ENCODE measurements around the gene BNC2.

The BNC2 gene

DNA sequence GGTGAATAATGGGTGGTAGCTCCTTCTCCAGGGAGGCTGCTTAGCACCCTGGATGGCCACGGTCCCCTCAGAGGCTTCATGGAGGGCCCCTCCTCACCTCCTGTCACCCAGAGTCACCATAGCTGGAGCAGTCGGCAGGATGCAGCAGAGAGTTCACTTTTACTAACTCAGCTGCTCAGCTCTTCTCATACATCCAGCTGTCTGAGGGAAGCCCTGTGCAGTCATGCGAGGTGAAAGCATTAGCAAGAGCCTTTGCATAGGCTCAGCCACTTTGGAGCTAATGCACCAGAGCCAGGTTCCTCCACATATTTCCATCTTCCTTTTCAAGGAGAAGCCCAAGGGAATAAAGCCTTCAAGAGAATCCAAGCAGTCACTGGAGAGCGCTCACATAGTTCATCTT, 499.2 kb downstream of the BNC2 start:
- no peak for DNase-seq

- DNase-seq: no peak
Observed at GRCh38 chr9:16370647-16371046, 499.8 kb downstream of the BNC2 start.

DNA sequence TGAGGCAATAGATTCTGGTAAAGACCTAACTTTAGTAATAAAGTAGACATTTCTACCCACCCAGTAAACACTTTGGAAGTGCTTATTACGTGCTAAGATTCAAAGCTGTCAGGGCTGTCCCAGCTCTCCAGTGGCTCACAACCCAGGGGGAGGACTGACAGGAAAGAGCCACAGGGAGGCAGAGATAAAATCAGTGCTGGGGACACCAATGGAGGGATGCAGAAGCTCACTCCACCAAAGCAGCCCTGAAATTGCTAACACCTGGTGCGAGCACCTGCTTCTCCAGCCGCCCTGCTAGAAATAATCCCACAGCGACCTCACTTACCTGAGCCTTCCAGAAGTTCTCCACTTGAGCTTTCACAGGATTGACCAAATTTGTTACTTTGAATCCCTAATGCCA, 501.0 kb downstream of the BNC2 start:
- DNase-seq: no peak

GRCh38 chr9:16368237-16369087, 502.0 kb downstream of the BNC2 start:
- DNase-seq: no peak

- no peak for DNase-seq
Observed at GRCh38 chr9:16367605-16368231, 502.8 kb downstream of the BNC2 start.

GRCh38 chr9:16364347-16364746, 506.1 kb downstream of the BNC2 start:
- no peak for DNase-seq

DNA sequence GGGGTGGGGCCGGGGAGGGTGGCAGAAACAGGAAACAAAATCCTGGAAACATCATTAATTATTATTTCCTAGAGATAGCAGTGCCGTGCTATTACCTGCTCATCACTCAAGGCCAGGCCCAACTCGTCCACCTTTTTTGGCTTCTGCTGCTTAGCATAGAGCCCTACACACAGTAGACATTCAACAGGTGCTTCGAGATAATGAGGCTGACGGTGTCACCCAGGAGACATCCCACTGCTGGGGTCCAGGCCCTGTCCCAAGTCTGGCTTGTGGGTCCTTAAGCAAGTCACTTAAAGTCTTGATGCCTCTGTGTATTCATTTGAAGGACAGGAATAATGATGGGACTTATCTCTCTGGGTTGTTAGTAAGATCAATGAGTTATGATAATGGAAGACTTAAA, 506.6 kb downstream of the BNC2 start:
- no peak for DNase-seq

DNA sequence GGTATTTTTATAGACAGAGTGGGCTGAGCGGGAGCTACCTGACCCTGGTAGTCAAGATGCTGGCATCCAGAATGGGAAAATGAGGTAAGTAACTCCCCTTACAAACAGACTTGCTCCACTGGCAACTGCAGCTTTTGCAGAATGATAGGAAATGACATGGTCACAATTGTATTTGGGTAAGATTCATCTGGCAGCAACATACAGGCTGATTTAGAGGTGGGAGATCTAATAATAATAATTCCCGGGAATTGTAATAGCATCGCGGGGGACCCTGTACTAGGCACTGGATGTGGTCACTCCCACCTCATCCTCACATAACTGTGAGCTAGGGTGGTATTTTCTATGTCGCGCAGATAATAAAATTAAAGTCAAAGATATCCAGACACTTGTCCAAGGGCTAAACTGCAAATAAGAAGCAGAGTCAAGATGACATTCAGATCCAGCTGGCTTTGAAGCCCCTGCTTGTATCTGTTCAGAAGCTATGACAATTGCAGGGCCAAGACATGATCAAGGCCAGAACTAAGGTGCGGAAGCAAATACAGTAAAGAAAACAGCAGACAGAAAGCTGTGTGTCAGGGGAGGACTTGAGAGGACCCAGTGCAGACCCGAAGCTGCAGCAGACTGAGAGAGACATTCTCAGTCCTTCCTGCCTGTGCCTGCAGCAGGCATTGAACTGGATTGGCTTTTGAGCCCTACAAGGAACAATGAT, 507.2 kb downstream of the BNC2 start:
- no peak for DNase-seq

- no peak for DNase-seq
Observed at GRCh38 chr9:16361939-16362338, 508.5 kb downstream of the BNC2 start.

DNA sequence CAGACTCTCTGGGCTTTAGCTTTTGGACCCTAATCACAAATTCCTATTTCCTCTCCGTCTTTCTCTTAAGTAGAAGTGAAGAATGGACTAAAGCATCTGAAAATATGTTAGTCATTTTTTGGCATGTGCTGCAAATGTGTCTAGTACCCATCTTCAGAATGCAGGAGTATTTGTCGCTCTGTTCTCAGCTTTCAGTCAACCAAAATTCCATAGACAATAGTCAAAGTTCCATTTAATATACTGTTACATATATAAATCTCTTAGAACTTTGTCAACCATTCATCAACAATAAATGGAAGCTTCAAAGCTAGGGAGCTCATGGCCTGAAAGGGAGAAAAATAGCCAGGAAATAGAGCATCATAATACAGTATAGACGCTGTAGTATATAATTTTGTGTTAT, 509.4 kb downstream of the BNC2 start:
- DNase-seq: no peak

DNA sequence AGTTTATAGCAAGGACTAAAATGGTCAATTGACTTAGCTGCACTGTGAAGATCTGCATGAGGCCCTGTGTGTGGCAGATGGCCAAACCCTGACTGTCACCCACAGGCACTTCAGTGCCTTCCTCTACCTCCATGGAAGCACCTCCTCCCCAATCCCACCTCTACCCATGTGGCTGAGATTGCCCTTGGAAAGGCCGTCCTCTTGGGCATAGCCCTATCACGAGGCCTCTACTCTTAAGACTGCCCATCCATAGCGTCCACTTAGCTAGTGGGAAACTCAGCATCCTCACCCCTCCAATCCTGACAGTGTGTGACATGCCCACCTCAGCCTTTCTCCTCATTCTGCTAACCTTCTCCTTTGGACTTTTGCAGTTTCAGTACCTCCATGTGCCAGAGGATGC, 510.2 kb downstream of the BNC2 start:
- no peak for DNase-seq
